ENCODE measurements around the gene CDC37L1.

Gene CDC37L1

GRCh38 chr9:4674783-4675182 lies 4.6 kb upstream of the CDC37L1 start:
- no peak for TF ChIP-seq CTCF (IDR thresholded peaks at IDR 0.05; ENCODE audit: insufficient read depth, low read length, missing control alignments)
- H3K4me3 ChIP-seq (ENCODE audit: low read depth, low read length) = no peak overlapping the region
- CTCF ChIA-PET = interaction anchor here (1.0 to 1.8 kb wide), 3 partner anchors 10 to 20 kb away, joined by 3 to 5 read pairs (median 5); partner anchors contain the start of gene PLPP6
- DNase-seq (ENCODE audit: low read depth, low spot score) = peak; percentile 92
- POLR2A ChIA-PET = interaction anchor here (1.0 to 1.8 kb wide), 2 partner anchors 9 to 12 kb away, joined by 3 to 6 read pairs; partner anchors contain the start of gene SPATA6L

GRCh38 chr9:4677392-4677791 lies 2.0 kb upstream of the CDC37L1 start:
- POLR2A ChIA-PET = no interaction called here
- CTCF ChIA-PET = interaction anchor here (0.9 to 1.0 kb wide), 2 partner anchors 11 to 13 kb away, joined by 4 read pairs; partner anchors contain the start of gene SPATA6L

GRCh38 chr9:4678679-4679267 lies 596 bp upstream of the CDC37L1 start:
- POLR2A ChIA-PET = interaction anchor here (0.7 to 1.0 kb wide), 4 partner anchors 13 to 950 kb away, joined by 3 to 4 read pairs (median 3); partner anchors contain the start of genes RIC1, SLC1A1 and SPATA6L

More at GRCh38 chr9:4677392-4677791, 2.0 kb upstream of the CDC37L1 start:
- no peak overlapping the region for H3K4me3 ChIP-seq (ENCODE audit: low read depth, low read length)
- TF ChIP-seq CTCF (IDR thresholded peaks at IDR 0.05; ENCODE audit: insufficient read depth, low read length, missing control alignments) = no peak
- DNase-seq (ENCODE audit: low read depth, low spot score) = no peak

GRCh38 chr9:4680173-4680525 lies 780 bp downstream of the CDC37L1 start:
- ChIA-PET CTCF (interaction anchor here (0.6 to 1.8 kb wide), 2 partner anchors 12 to 29 kb away, joined by 3 to 5 read pairs; no protein-coding TSS in a partner anchor), POLR2A (no interaction called here)
- no peak for DNase-seq (ENCODE audit: low read depth, low spot score)

More at GRCh38 chr9:4678679-4679267, 596 bp upstream of the CDC37L1 start:
- TF ChIP-seq CTCF (IDR thresholded peaks at IDR 0.05; ENCODE audit: insufficient read depth, low read length, missing control alignments) = no peak
- peak overlapping the region; percentile 91 for H3K4me3 ChIP-seq (ENCODE audit: low read depth, low read length)
- CTCF ChIA-PET = interaction anchor here (0.7 to 1.0 kb wide), 4 partner anchors 13 to 39 kb away, joined by 3 to 4 read pairs (median 3); partner anchors contain the start of gene SPATA6L
- no peak for DNase-seq (ENCODE audit: low read depth, low spot score)

GRCh38 chr9:4680750-4681149 lies 1.4 kb downstream of the CDC37L1 start:
- ChIA-PET CTCF (interaction anchor here (0.6 to 1.8 kb wide), 4 partner anchors 11 to 298 kb away, joined by 3 to 5 read pairs (median 3); no protein-coding TSS in a partner anchor), POLR2A (no interaction called here)
- no peak for DNase-seq (ENCODE audit: low read depth, low spot score)
- TF ChIP-seq CTCF (IDR thresholded peaks at IDR 0.05; ENCODE audit: insufficient read depth, low read length, missing control alignments) = no peak
- peak overlapping the region; percentile 91 for H3K4me3 ChIP-seq (ENCODE audit: low read depth, low read length)

More at GRCh38 chr9:4680173-4680525, 780 bp downstream of the CDC37L1 start:
- H3K4me3 ChIP-seq (ENCODE audit: low read depth, low read length) = peak overlapping the region; percentile 91
- TF ChIP-seq CTCF (IDR thresholded peaks at IDR 0.05; ENCODE audit: insufficient read depth, low read length, missing control alignments) = no peak

GRCh38 chr9:4684820-4685219 lies 5.5 kb downstream of the CDC37L1 start:
- DNase-seq (ENCODE audit: low read depth, low spot score) = no peak
- ChIA-PET CTCF (no interaction called here), POLR2A (no interaction called here)
- H3K4me3 ChIP-seq (ENCODE audit: low read depth, low read length) = no peak overlapping the region
- TF ChIP-seq CTCF (IDR thresholded peaks at IDR 0.05; ENCODE audit: insufficient read depth, low read length, missing control alignments) = no peak

Data from AG04449 (cell line).